ENCODE data around the gene ARHGAP22.

Gene ARHGAP22

GRCh38 chr10:48526846-48527505 is 77.9 kb downstream of the ARHGAP22 start:
- no peak for DNase-seq

GRCh38 chr10:48526011-48526821 is 78.7 kb downstream of the ARHGAP22 start:
- no peak for DNase-seq

- no peak for DNase-seq
These were observed 79.8 kb downstream of the ARHGAP22 start for GRCh38 chr10:48525113-48525512.

- no peak for DNase-seq
These were observed 80.8 kb downstream of the ARHGAP22 start for GRCh38 chr10:48523820-48524758.

- DNase-seq, result no peak
These were observed 81.6 kb downstream of the ARHGAP22 start for GRCh38 chr10:48523212-48523819.

GRCh38 chr10:48522011-48522765 is 82.7 kb downstream of the ARHGAP22 start:
- DNase-seq, result no peak

GRCh38 chr10:48520594-48520993 is 84.3 kb downstream of the ARHGAP22 start:
- no peak for DNase-seq

GRCh38 chr10:48520184-48520506 is 84.7 kb downstream of the ARHGAP22 start:
- DNase-seq, result no peak

GRCh38 chr10:48519481-48520183 is 85.2 kb downstream of the ARHGAP22 start:
- DNase-seq, result no peak

GRCh38 chr10:48518986-48519385 is 85.9 kb downstream of the ARHGAP22 start:
- DNase-seq, result no peak

- no peak for DNase-seq
These were observed 86.7 kb downstream of the ARHGAP22 start for GRCh38 chr10:48517911-48518811.

- no peak for DNase-seq
These were observed 87.4 kb downstream of the ARHGAP22 start for GRCh38 chr10:48517482-48517881.

GRCh38 chr10:48516911-48517310 is 88.0 kb downstream of the ARHGAP22 start:
- no peak for DNase-seq

- no peak for DNase-seq
These were observed 90.0 kb downstream of the ARHGAP22 start for GRCh38 chr10:48514916-48515315.

- no peak for DNase-seq
These were observed 90.6 kb downstream of the ARHGAP22 start for GRCh38 chr10:48514255-48514654.

- no peak for DNase-seq
These were observed 92.0 kb downstream of the ARHGAP22 start for GRCh38 chr10:48512861-48513260.

- DNase-seq, result no peak
These were observed 93.0 kb downstream of the ARHGAP22 start for GRCh38 chr10:48511875-48512231.

GRCh38 chr10:48511066-48511874 is 93.6 kb downstream of the ARHGAP22 start:
- no peak for DNase-seq

- peak; percentile 19 for DNase-seq
These were observed 94.7 kb downstream of the ARHGAP22 start for GRCh38 chr10:48509974-48510692.

Measured in NCI-H1436 (cell line).